Psoas muscle (tissue), 8 donors: ENCODE measurements around the gene FHIP1B. TPM values are rescaled to one million over a fixed set of nuclear protein-coding genes. Genes with fewer than 3 reads are reported as not detected.

ENCODE experiments used
- ATAC-seq, 4 donors: fragments of 200-7000 bp; cut with Tn5 transposase; one replicate each; pipeline ENCODE4 v1.9.1; 2020; ENCODE audit warnings: moderate library complexity in 3 of 4, mild to moderate bottlenecking in 2 of 4
- DNase-seq, 2 donors: peaks; one replicate each; pipeline ENCODE4 v3.0.0-alpha.2; 2020
- H3K27ac ChIP-seq: fragments of 200-600 bp; one replicate; pipeline ENCODE4 v1.8.0; 2022
- H3K27me3 ChIP-seq, 3 donors: fragments of 200-600 bp in 1 of 3; one replicate each; pipeline versions ENCODE4 v1.6.1 to v1.8.0; 2013 to 2022; ENCODE audit warnings: low read length in 2 of 3, mild to moderate bottlenecking in 2 of 3, moderate library complexity in 1 of 3; ENCODE audit not compliant: insufficient read depth in 3 of 3
- H3K36me3 ChIP-seq, 2 donors: fragments of 200-600 bp in 1 of 2; one replicate each; pipeline versions ENCODE4 v1.6.1 to v1.8.0; 2013 to 2022; ENCODE audit warnings: low read depth in 1 of 2, mild to moderate bottlenecking in 1 of 2, moderate library complexity in 1 of 2; ENCODE audit not compliant: insufficient read depth in 1 of 2
- H3K4me1 ChIP-seq: fragments of 200-600 bp; one replicate; pipeline ENCODE4 v1.8.0; 2022
- H3K4me3 ChIP-seq: fragments of 200-600 bp; one replicate; pipeline ENCODE4 v1.8.0; 2022; ENCODE audit warnings: mild to moderate bottlenecking
- H3K9me3 ChIP-seq: fragments of 200-600 bp; one replicate; pipeline ENCODE4 v1.8.0; 2022
- WGBS, 3 donors: extraction: QIAGEN DNeasy Blood & Tissue Kit; methylation state at CpG; one replicate each; pipeline versions ENCODE4 v1.1.6 to v1.1.7; 2013; 5-methylcytosine and 5-hydroxymethylcytosine counted together
- intact Hi-C, 2 donors: fragments of 100-400 bp; cut with DNase I; formaldehyde crosslinking; loops; one replicate each; pipeline versions ENCODE4 v1.11.0 to v1.14.2; 2022
- polyA plus RNA-seq, 3 donors: library from polyadenylated mRNA; stranded (reverse); fragments of 200-250 nt; gene quantifications; one replicate each; pipeline ENCODE4 v1.2.3, GENCODE V29; 2013
- total RNA-seq, 4 donors: library from RNA; stranded (reverse); fragmentation: NEBNext Ultra II Directional in 2 of 4; extraction: Animal tissue kit (Norgen Biotek cat#: 25700) in 2 of 4; gene quantifications; one replicate each; pipeline versions ENCODE4 v1.2.1 to v1.2.4, GENCODE V29; 2021 to 2023
- TF ChIP-seq, protein P1 (sequence below): fragments of 200-600 bp; IDR thresholded peaks from one replicate; pipeline ENCODE4 v1.8.0; 2022; ENCODE audit warnings: antibody characterized with exemption
- donor health status: healthy with polysubstance abuse.
- donor health status: DM: no; HTN: no; CAD: no; lungs with moderate emphysema.
- donor health status: Bipolar disorder and iron deficiency.
- donor health status: healthy.
- donor health status: DM: yes; HTN: yes; CAD: no.
- donor health status: DM: no; HTN: no; CAD: no.
- donor health status: DM: no; HTN: no; CAD: no.
- donor health status: DM: yes; HTN: yes; CAD: no.

FHIP1B gene
- total and polyA plus RNA-seq, 7 donors = 9.1 to 22.2 (median 16.8) TPM

GRCh38 chr11:6204706-6205105, 29.7 kb downstream of the FHIP1B start:
- Histone ChIP-seq H3K27ac (no peak overlapping the region), H3K4me3 (no peak overlapping the region), H3K36me3 (peaks cover 7 to 50% of the 10 kb centered on the region in 2 donors), H3K9me3 (no peaks in the 10 kb centered on the region), H3K4me1 (no peaks in the 10 kb centered on the region), H3K27me3 (no peaks in the 10 kb centered on the region)
- WGBS, 3 donors = 88 to 98% (median 96%) methylated on average over 1 of the region's 1 CpG
- intact Hi-C loops = no loop called here
- TF ChIP-seq, protein P1, sequence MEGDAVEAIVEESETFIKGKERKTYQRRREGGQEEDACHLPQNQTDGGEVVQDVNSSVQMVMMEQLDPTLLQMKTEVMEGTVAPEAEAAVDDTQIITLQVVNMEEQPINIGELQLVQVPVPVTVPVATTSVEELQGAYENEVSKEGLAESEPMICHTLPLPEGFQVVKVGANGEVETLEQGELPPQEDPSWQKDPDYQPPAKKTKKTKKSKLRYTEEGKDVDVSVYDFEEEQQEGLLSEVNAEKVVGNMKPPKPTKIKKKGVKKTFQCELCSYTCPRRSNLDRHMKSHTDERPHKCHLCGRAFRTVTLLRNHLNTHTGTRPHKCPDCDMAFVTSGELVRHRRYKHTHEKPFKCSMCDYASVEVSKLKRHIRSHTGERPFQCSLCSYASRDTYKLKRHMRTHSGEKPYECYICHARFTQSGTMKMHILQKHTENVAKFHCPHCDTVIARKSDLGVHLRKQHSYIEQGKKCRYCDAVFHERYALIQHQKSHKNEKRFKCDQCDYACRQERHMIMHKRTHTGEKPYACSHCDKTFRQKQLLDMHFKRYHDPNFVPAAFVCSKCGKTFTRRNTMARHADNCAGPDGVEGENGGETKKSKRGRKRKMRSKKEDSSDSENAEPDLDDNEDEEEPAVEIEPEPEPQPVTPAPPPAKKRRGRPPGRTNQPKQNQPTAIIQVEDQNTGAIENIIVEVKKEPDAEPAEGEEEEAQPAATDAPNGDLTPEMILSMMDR = no peak
- ATAC-seq = no peak
- no peak for DNase-seq

DNA sequence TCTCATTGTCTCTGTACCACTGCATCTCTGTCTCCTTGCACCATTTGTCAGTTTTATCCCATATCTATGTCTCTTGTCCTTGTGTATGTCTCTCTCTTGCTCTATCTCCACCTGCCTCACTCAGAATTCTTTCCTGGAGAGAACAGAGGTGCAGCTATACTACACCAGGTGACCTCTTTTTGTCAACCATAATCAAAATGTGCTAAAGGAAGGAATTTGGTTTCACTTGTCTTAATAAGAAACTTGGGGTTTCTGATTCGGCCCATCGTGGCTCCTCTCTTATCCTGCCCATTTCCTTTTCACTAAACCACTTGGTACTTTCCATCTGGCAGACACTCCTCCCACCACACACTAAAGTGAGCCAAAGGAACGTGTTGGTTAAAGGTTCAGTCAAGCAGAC, 31.1 kb downstream of the FHIP1B start:
- DNase-seq (no peak), ATAC-seq (no peak)
- H3K27ac ChIP-seq = no peak overlapping the region
- WGBS, 3 donors = 70 to 83% (median 78%) methylated on average over 3 of the region's 3 CpGs
- intact Hi-C loops = no loop called here
- no peak overlapping the region for H3K4me3 ChIP-seq
- no peaks in the 10 kb centered on the region for H3K9me3 ChIP-seq
- no peaks in the 10 kb centered on the region for H3K4me1 ChIP-seq
- no peaks in the 10 kb centered on the region for H3K27me3 ChIP-seq
- H3K36me3 ChIP-seq = peaks cover 7 to 37% of the 10 kb centered on the region in 2 donors
- TF ChIP-seq, protein P1 = no peak

DNA sequence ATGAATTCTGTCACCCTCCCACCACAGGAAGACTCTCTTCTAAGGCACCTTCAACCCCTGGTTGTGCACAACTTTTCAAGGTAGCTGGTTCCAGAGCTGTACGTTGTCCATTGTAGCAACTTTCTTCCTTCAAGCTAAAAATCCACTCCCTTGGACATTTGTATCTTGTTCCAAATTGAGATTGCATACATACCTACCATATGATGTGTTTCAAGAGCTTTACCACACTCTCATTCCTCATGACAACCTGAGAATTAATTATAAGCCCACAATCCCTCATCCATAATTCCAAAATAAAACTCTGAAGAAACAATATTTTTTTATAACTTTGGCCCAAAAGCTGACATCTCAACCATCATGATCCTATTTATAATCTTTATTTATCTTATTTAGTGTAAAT, 32.4 kb downstream of the FHIP1B start:
- Histone ChIP-seq H3K36me3 (peaks cover 7 to 27% of the 10 kb centered on the region in 2 donors), H3K4me1 (no peaks in the 10 kb centered on the region), H3K27ac (no peak overlapping the region), H3K9me3 (no peaks in the 10 kb centered on the region), H3K4me3 (no peak overlapping the region), H3K27me3 (no peaks in the 10 kb centered on the region)
- DNase-seq (no peak), ATAC-seq (no peak)
- 82 to 93% (median 84%) methylated on average over 1 of the region's 1 CpG for WGBS, 3 donors
- TF ChIP-seq, protein P1 = no peak
- intact Hi-C loops = no loop called here

DNA sequence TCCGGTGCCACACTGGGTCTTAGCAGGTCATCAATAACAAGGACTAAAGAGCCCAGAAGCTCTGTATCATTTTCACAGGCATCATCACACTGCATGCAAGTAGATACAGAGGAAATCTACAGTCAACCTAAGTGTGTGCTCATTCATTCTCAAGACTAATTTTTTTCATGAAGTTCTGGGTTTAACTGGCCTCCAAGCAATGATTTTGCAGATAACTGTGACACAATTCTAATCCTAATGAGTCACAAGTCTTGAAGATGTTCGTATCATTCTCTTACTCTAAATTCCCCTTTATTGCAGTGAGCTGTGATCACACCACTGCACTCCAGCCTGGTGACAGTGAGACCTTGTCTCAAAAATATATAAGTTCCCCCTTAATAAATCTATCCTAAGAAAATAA, 33.0 kb downstream of the FHIP1B start:
- 69 to 79% (median 75%) methylated on average over 2 of the region's 2 CpGs for WGBS, 3 donors
- intact Hi-C loops = no loop called here

More for the DNA sequence above, 33.0 kb downstream of the FHIP1B start:
- Histone ChIP-seq H3K36me3 (peaks cover 7 to 22% of the 10 kb centered on the region in 2 donors), H3K27ac (no peak overlapping the region), H3K4me1 (no peaks in the 10 kb centered on the region), H3K4me3 (no peak overlapping the region), H3K9me3 (no peaks in the 10 kb centered on the region), H3K27me3 (no peaks in the 10 kb centered on the region)
- no peak for ATAC-seq
- TF ChIP-seq, protein P1 = no peak
- no peak for DNase-seq
